Neuronal stem cell (in vitro differentiated cells): ENCODE results near the gene KRT6B.
"Not testable (repeated sequence)": the region's sequence is repeated elsewhere in the genome, so short reads cannot be mapped to it uniquely, and the experiment has no call there.

ENCODE experiments used
- DNase-seq: peaks from one replicate; pipeline ENCODE4 v3.0.0-alpha.2; 2013; ENCODE audit warnings: low spot score
- H2AFZ ChIP-seq: one replicate; pipeline ENCODE4 v1.6.1; 2013; ENCODE audit warnings: mild to moderate bottlenecking, low read length, inconsistent platforms
- H2AK5ac ChIP-seq: 2 replicates; pipeline ENCODE4 v1.6.1; 2013; ENCODE audit warnings: low read depth, mild to moderate bottlenecking, inconsistent platforms, low read length, moderate library complexity, mixed read lengths
- H2BK120ac ChIP-seq: 2 replicates; pipeline ENCODE4 v1.6.1; 2013; ENCODE audit warnings: low read depth, mild to moderate bottlenecking, inconsistent platforms, low read length, moderate library complexity, mixed read lengths
- H2BK12ac ChIP-seq: one replicate; pipeline ENCODE4 v1.6.1; 2013; ENCODE audit warnings: low read length, inconsistent platforms
- H2BK15ac ChIP-seq: 2 replicates; pipeline ENCODE4 v1.6.1; 2013; ENCODE audit warnings: mild to moderate bottlenecking, low read length, inconsistent platforms, mixed read lengths
- H2BK5ac ChIP-seq: one replicate; pipeline ENCODE4 v1.6.1; 2013; ENCODE audit warnings: inconsistent platforms, mild to moderate bottlenecking, low read length, moderate library complexity
- H3K14ac ChIP-seq: one replicate; pipeline ENCODE4 v1.6.1; 2013; ENCODE audit warnings: low read length, inconsistent platforms
- H3K18ac ChIP-seq: 2 replicates; pipeline ENCODE4 v1.6.1; 2013; ENCODE audit warnings: low read length, inconsistent platforms
- H3K23ac ChIP-seq: 2 replicates; pipeline ENCODE4 v1.6.1; 2013; ENCODE audit warnings: low read depth, mild to moderate bottlenecking, mixed read lengths, low read length, inconsistent platforms; ENCODE audit not compliant: poor library complexity
- H3K27ac ChIP-seq: replicated peaks from 3 replicates; pipeline ENCODE4 v1.5.1; 2013; ENCODE audit warnings: low read length, inconsistent platforms
- H3K27me3 ChIP-seq, 3 experiments: 2 replicates each; pipeline ENCODE4 v1.6.1; 2013; ENCODE audit warnings: low read length in 3 of 3, mild to moderate bottlenecking in 2 of 3, inconsistent platforms in 1 of 3, low read depth in 1 of 3, mixed read lengths in 1 of 3, moderate library complexity in 1 of 3; ENCODE audit not compliant: control insufficient read depth in 3 of 3, insufficient read depth in 3 of 3
- H3K36me3 ChIP-seq, 2 donors: replicated peaks in 1 of 2; 2 replicates each; pipeline ENCODE4 v1.6.1; 2013; ENCODE audit warnings: low read length in 2 of 2; ENCODE audit not compliant: control insufficient read depth in 2 of 2, insufficient read depth in 2 of 2
- H3K4ac ChIP-seq: 2 replicates; pipeline ENCODE4 v1.6.1; 2013; ENCODE audit warnings: inconsistent platforms, mild to moderate bottlenecking, low read length, moderate library complexity
- H3K4me1 ChIP-seq, 2 donors: 1 replicate in 1 of 2; 2 replicates in 1 of 2; pipeline ENCODE4 v1.6.1; 2013; ENCODE audit warnings: low read length in 2 of 2, low read depth in 1 of 2; ENCODE audit not compliant: control insufficient read depth in 2 of 2, insufficient read depth in 1 of 2
- H3K4me2 ChIP-seq: one replicate; pipeline ENCODE4 v1.6.1; 2013; ENCODE audit warnings: mild to moderate bottlenecking, low read length, inconsistent platforms; ENCODE audit not compliant: insufficient read depth, poor library complexity, severe bottlenecking
- H3K4me3 ChIP-seq, 2 donors: 2 replicates each; pipeline ENCODE4 v1.5.1; 2013; ENCODE audit warnings: low read length in 2 of 2, mild to moderate bottlenecking in 2 of 2, inconsistent platforms in 1 of 2, moderate library complexity in 1 of 2
- H3K79me1 ChIP-seq: one replicate; pipeline ENCODE4 v1.6.1; 2013; ENCODE audit warnings: low read depth, mild to moderate bottlenecking, inconsistent platforms, low read length, moderate library complexity
- H3K9ac ChIP-seq: one replicate; pipeline ENCODE4 v1.6.1; 2013; ENCODE audit warnings: mild to moderate bottlenecking, low read depth, low read length, inconsistent platforms; ENCODE audit not compliant: poor library complexity
- H3K9me3 ChIP-seq, 2 donors: replicated peaks in 1 of 2; 2 replicates each; pipeline versions ENCODE3 to v1.6.1; 2013; ENCODE audit warnings: low read length in 2 of 2, mild to moderate bottlenecking in 2 of 2, inconsistent platforms in 1 of 2, low read depth in 1 of 2, mixed read lengths in 1 of 2, moderate library complexity in 1 of 2; ENCODE audit not compliant: control insufficient read depth in 2 of 2, insufficient read depth in 1 of 2
- H4K8ac ChIP-seq: one replicate; pipeline ENCODE4 v1.6.1; 2013; ENCODE audit warnings: low read depth, mild to moderate bottlenecking, inconsistent platforms, low read length, moderate library complexity
- H4K91ac ChIP-seq: one replicate; pipeline ENCODE4 v1.6.1; 2013; ENCODE audit warnings: low read length, low read depth, mild to moderate bottlenecking, inconsistent platforms; ENCODE audit not compliant: poor library complexity
- WGBS, 2 donors: extraction: QIAGEN DNeasy Blood & Tissue Kit; methylation state at CpG; one replicate each; pipeline ENCODE4 v1.1.7; 2013; ENCODE audit warnings: missing lambda C conversion rate in 2 of 2, mixed read lengths in 1 of 2; ENCODE audit not compliant: insufficient read length in 2 of 2, insufficient replicate concordance in 1 of 2; ENCODE audit errors: extremely low coverage in 2 of 2; 5-methylcytosine and 5-hydroxymethylcytosine counted together

The KRT6B gene

GRCh38 chr12:52492405-52492804 is 40.5 kb upstream of the KRT6B start:
- H2BK12ac ChIP-seq, H3K4me3 ChIP-seq, DNase-seq, H3K79me1 ChIP-seq, H3K36me3 ChIP-seq, H3K18ac ChIP-seq, H3K14ac ChIP-seq, H3K27me3 ChIP-seq, H2BK15ac ChIP-seq, H2BK5ac ChIP-seq, H2BK120ac ChIP-seq, H3K23ac ChIP-seq, H4K91ac ChIP-seq, H3K9me3 ChIP-seq, H3K4ac ChIP-seq, H3K9ac ChIP-seq, H2AFZ ChIP-seq, H3K4me2 ChIP-seq, H3K27ac ChIP-seq, H2AK5ac ChIP-seq: not testable (repeated sequence)
- peak overlapping the region; percentile 45 for H4K8ac ChIP-seq
- peaks cover 0 to 16% of the 10 kb centered on the region in 2 donors for H3K4me1 ChIP-seq
- no CpG with 5 or more reads among the region's 6 CpGs for WGBS, 2 donors

DNA sequence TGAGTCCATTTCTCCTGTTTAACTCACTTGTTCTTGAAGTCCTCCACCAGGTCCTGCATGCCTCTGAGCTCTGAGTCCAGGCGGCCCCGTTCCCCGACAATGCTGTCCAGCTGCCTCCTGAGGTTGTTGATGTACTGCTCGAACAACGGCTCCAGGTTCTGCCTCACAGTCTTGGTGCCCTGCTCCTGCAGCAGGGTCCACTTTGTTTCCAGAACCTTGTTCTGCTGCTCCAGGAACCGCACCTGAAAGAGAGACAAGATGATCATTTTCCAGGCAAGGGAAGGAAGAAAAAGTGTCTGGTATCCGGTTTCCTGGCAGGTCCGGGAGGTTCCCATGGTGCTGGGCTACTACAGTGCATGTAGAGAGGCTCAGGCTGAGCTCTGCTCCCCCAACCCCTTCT is 39.5 kb upstream of the KRT6B start:
- H2AK5ac ChIP-seq, H3K27me3 ChIP-seq, DNase-seq, H3K4ac ChIP-seq, H3K79me1 ChIP-seq, H3K4me3 ChIP-seq, H3K18ac ChIP-seq, H3K14ac ChIP-seq, H2AFZ ChIP-seq, H4K91ac ChIP-seq, H2BK5ac ChIP-seq, H2BK15ac ChIP-seq, H3K36me3 ChIP-seq, H3K4me2 ChIP-seq, H3K9ac ChIP-seq, H2BK12ac ChIP-seq, H4K8ac ChIP-seq, H3K23ac ChIP-seq, H3K9me3 ChIP-seq, H2BK120ac ChIP-seq, H3K27ac ChIP-seq: not testable (repeated sequence)
- WGBS, 2 donors = no CpG with 5 or more reads among the region's 8 CpGs
- H3K4me1 ChIP-seq = peaks cover 0 to 11% of the 10 kb centered on the region in 2 donors

DNA sequence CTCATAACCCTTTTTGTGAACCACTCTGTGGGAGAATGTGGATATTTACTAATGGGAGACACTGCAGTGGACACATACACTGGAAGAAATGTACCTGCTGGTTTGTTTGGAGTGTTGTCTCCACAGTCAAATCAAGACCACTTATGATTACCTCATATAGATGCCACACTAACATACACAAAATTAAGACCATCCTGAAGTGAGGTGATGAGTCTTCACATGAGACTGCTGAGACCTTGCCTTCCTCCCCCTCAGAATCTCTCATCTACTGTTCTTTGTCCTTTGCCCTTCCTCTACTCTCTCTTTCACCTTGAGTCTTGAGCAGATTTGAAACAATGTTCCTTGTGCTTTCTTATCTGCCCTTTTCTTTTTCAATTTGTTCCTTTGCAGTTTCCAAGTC is 36.8 kb upstream of the KRT6B start:
- Histone ChIP-seq H2AK5ac (no peak overlapping the region), H3K23ac (no peak overlapping the region), H3K4me1 (no peaks in the 10 kb centered on the region), H3K4me2 (no peak overlapping the region), H3K4me3 (no peak overlapping the region), H3K4ac (no peak overlapping the region), H2BK5ac (no peak overlapping the region), H3K79me1 (no peaks in the 10 kb centered on the region), H3K27ac (no peak overlapping the region), H2BK12ac (no peak overlapping the region), H2BK120ac (no peak overlapping the region), H3K9ac (no peak overlapping the region), H4K91ac (no peak overlapping the region), H4K8ac (no peak overlapping the region), H3K36me3 (no peaks in the 10 kb centered on the region), H3K9me3 (no peaks in the 10 kb centered on the region), H3K27me3 (peaks cover 0 to 8% (median 0%) of the 10 kb centered on the region in 3 experiments), H2AFZ (no peak overlapping the region), H3K18ac (no peak overlapping the region), H2BK15ac (no peak overlapping the region), H3K14ac (no peak overlapping the region)
- no peak for DNase-seq

GRCh38 chr12:52487744-52488443 is 35.9 kb upstream of the KRT6B start:
- WGBS, 2 donors = no CpG with 5 or more reads among the region's 15 CpGs
- H3K27me3 ChIP-seq, H3K23ac ChIP-seq: not testable (repeated sequence)

More at GRCh38 chr12:52487744-52488443, 35.9 kb upstream of the KRT6B start:
- not testable (repeated sequence) for H3K36me3 ChIP-seq, H4K91ac ChIP-seq, H2AFZ ChIP-seq, H2BK5ac ChIP-seq, H4K8ac ChIP-seq, H3K79me1 ChIP-seq, H3K9ac ChIP-seq, H2BK12ac ChIP-seq, H2BK120ac ChIP-seq, H2AK5ac ChIP-seq, H3K4me1 ChIP-seq, H3K9me3 ChIP-seq, H3K18ac ChIP-seq, H2BK15ac ChIP-seq, H3K27ac ChIP-seq, DNase-seq, H3K4ac ChIP-seq, H3K14ac ChIP-seq, H3K4me3 ChIP-seq, H3K4me2 ChIP-seq
